ENCODE measurements around the gene HBS1L. TPM values are rescaled to one million over a fixed set of nuclear protein-coding genes. Genes with fewer than 3 reads are reported as not detected.

HBS1L gene
- polyA plus RNA-seq, 1 experiment = 101 TPM

DNA sequence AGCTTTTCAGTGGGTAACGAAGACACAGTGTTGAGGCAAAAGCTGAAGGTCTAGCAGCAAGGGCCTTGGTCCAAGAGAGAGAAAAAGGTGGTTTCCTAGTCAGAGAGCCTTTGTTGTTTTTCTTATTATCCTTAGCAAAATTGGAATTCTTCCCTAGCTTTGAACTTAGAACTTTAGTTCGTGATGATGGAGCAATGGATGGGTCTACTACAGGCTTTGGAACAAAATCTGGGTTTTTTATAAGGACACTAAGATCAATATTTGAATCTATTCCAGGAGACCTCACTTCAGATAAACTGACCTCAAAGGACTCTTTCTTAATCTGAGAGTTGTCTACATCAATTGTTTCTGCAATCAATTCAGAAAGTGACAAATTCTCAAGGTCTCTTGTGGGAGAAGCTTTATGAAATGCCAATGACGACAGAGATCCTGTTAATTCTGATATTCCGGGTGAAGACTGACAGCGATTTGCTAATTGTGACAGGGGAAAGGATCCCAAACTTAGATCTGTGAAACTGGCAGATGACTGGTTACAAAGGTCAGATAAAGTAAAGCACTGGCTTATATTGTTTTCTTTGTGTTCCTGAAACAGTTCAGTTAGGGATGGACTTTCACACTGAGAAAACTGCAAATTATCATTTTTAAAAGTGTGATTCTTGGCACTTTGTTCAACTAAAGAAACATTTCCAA, 17.7 kb downstream of the HBS1L start:
- Histone ChIP-seq H3K9me3 (ENCODE audit: control insufficient read depth, insufficient read depth, low read length) (no peaks in the 10 kb centered on the region), H3K4me3 (ENCODE audit: low read depth, low read length) (no peak overlapping the region), H3K27ac (ENCODE audit: low read depth, low read length) (no peak overlapping the region), H3K27me3 (ENCODE audit: control insufficient read depth, insufficient read depth, low read length) (no peaks in the 10 kb centered on the region)
- TF ChIP-seq, protein P1, sequence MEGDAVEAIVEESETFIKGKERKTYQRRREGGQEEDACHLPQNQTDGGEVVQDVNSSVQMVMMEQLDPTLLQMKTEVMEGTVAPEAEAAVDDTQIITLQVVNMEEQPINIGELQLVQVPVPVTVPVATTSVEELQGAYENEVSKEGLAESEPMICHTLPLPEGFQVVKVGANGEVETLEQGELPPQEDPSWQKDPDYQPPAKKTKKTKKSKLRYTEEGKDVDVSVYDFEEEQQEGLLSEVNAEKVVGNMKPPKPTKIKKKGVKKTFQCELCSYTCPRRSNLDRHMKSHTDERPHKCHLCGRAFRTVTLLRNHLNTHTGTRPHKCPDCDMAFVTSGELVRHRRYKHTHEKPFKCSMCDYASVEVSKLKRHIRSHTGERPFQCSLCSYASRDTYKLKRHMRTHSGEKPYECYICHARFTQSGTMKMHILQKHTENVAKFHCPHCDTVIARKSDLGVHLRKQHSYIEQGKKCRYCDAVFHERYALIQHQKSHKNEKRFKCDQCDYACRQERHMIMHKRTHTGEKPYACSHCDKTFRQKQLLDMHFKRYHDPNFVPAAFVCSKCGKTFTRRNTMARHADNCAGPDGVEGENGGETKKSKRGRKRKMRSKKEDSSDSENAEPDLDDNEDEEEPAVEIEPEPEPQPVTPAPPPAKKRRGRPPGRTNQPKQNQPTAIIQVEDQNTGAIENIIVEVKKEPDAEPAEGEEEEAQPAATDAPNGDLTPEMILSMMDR (IDR thresholded peaks at IDR 0.05; ENCODE audit: low read depth, low read length) = no peak
- POLR2A ChIA-PET = interaction anchor here (0.7 kb wide), 1 partner anchor 9 kb away, joined by 4 read pairs; no protein-coding TSS in a partner anchor
- CTCF ChIA-PET = no interaction called here
- no peak for DNase-seq (ENCODE audit: low read depth, low spot score)

DNA sequence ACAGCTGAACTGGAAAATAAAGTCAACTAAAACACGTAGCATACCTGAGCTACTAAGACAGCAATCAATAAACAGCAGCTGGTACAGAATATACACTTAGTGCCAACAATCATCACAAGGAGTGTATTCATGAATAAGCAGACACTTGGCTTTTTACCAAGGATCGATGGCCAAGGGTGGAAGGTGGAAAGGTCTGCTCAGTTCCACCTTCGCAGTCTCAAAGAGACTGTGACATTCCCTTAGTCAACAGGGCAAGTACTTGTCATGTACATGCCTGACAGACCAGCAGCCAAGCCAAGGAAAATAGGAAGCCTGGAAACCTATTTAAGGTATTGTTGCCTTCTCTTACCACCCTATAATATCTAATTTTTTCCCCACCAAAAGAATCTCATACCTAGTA, 21.4 kb downstream of the HBS1L start:
- ChIA-PET POLR2A (no interaction called here), CTCF (no interaction called here)
- Histone ChIP-seq H3K27ac (ENCODE audit: low read depth, low read length) (no peak overlapping the region), H3K27me3 (ENCODE audit: control insufficient read depth, insufficient read depth, low read length) (no peaks in the 10 kb centered on the region), H3K4me3 (ENCODE audit: low read depth, low read length) (no peak overlapping the region), H3K9me3 (ENCODE audit: control insufficient read depth, insufficient read depth, low read length) (no peaks in the 10 kb centered on the region)
- DNase-seq (ENCODE audit: low read depth, low spot score) = no peak
- TF ChIP-seq, protein P1 (IDR thresholded peaks at IDR 0.05; ENCODE audit: low read depth, low read length) = no peak

DNA sequence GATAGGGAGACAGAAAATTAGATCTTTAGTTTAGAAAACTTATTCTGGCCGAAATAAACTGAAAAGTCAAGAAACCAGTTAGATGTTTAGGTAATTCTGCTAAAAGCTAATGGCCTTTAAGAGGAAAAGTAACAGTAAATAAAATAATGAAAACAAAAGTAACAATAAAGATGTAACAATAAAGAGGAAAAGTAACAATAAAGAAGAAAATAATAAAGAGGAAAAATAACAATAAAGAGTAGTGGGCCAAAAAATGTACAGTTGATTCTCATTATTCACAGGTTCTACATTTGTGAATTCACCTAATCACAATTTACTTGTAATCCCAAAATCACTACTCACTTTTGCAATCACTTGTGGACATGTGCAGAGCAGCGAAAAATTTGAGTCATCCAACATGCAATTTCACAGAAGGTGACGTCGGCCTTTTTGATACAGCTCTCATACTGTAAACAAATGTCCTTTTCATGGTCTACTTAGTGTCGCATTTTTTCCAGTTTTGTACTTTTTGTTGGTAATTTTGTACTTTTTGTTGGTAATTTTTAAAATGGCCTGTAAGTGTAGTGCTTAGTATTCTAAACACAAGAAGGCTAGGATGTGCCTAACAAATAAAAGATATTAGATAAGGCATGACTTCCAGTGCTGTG, 24.0 kb downstream of the HBS1L start:
- H3K27me3 ChIP-seq (ENCODE audit: control insufficient read depth, insufficient read depth, low read length) = no peaks in the 10 kb centered on the region
- ChIA-PET CTCF (no interaction called here), POLR2A (interaction anchor here (0.7 kb wide), 1 partner anchor 913 kb away, joined by 4 read pairs; no protein-coding TSS in a partner anchor)
- DNase-seq (ENCODE audit: low read depth, low spot score) = no peak
- H3K27ac ChIP-seq (ENCODE audit: low read depth, low read length) = no peak overlapping the region
- H3K4me3 ChIP-seq (ENCODE audit: low read depth, low read length) = no peak overlapping the region
- TF ChIP-seq, protein P1 (IDR thresholded peaks at IDR 0.05; ENCODE audit: low read depth, low read length) = no peak
- no peaks in the 10 kb centered on the region for H3K9me3 ChIP-seq (ENCODE audit: control insufficient read depth, insufficient read depth, low read length)

DNA sequence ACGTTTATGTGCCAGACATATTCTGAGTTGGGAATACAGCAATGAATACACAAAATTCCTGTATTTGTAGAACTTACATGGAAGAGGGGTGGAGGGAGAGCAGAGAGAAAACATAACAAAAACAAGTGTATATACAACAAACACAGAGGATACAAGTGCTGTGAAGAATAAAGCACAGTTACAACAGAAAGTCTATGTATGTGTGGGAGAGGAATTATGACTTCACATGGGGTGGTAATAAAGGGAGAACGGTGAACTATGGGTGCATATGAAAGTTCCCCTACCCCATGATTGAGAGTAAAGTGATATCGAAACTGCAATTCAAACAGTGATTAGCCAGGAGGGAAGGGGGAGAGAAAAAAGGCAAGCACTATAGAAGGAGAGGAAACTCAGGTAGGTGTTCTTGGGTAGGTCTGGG, 24.6 kb downstream of the HBS1L start:
- TF ChIP-seq, protein P1 (IDR thresholded peaks at IDR 0.05; ENCODE audit: low read depth, low read length) = no peak
- Histone ChIP-seq H3K9me3 (ENCODE audit: control insufficient read depth, insufficient read depth, low read length) (no peaks in the 10 kb centered on the region), H3K27me3 (ENCODE audit: control insufficient read depth, insufficient read depth, low read length) (no peaks in the 10 kb centered on the region), H3K27ac (ENCODE audit: low read depth, low read length) (no peak overlapping the region), H3K4me3 (ENCODE audit: low read depth, low read length) (no peak overlapping the region)
- no peak for DNase-seq (ENCODE audit: low read depth, low spot score)
- ChIA-PET CTCF (no interaction called here), POLR2A (no interaction called here)

DNA sequence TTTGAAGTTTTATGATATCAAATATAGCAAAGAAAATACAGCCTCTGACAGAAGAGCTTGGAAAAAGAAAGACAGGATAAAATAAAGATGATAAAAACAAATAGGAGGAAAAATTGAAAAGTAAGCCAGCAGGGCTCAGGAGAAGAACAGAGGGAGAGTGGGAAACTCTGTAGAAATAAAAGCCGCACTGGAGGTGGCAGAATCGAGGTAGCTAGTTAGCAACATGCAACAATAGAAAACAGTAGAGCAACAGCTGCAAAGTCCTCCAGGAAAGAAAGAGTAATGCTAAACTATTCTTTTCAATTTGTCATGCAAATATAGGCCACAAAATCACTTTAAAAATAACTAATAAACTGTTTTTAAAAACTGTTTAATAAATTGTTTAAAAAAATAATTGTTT, 28.8 kb downstream of the HBS1L start:
- DNase-seq (ENCODE audit: low read depth, low spot score) = no peak
- POLR2A ChIA-PET = no interaction called here

More for the DNA sequence above, 28.8 kb downstream of the HBS1L start:
- CTCF ChIA-PET = no interaction called here
- H3K27me3 ChIP-seq (ENCODE audit: control insufficient read depth, insufficient read depth, low read length) = no peaks in the 10 kb centered on the region
- H3K27ac ChIP-seq (ENCODE audit: low read depth, low read length) = no peak overlapping the region
- H3K9me3 ChIP-seq (ENCODE audit: control insufficient read depth, insufficient read depth, low read length) = no peaks in the 10 kb centered on the region
- H3K4me3 ChIP-seq (ENCODE audit: low read depth, low read length) = no peak overlapping the region
- TF ChIP-seq, protein P1 (IDR thresholded peaks at IDR 0.05; ENCODE audit: low read depth, low read length) = no peak
